Left ventricle myocardium inferior (tissue), 1 donor: Measurements from ENCODE around the gene SPATC1L. TPM values are rescaled to one million over a fixed set of nuclear protein-coding genes. Genes with fewer than 3 reads are reported as not detected.
"Not testable (repeated sequence)": the region's sequence is repeated elsewhere in the genome, so short reads cannot be mapped to it uniquely, and the experiment has no call there.

Experiments used
- DNase-seq: peaks from one replicate; pipeline ENCODE4 v3.0.0-alpha.2; 2020
- H3K27ac ChIP-seq: fragments of 200-600 bp; replicated peaks from 2 replicates; pipeline ENCODE4 v1.8.0; 2021
- H3K27me3 ChIP-seq: fragments of 200-600 bp; 2 replicates; pipeline ENCODE4 v1.8.0; 2021; ENCODE audit warnings: low read depth
- H3K36me3 ChIP-seq: fragments of 200-600 bp; 2 replicates; pipeline ENCODE4 v1.8.0; 2021
- H3K4me1 ChIP-seq: fragments of 200-600 bp; 2 replicates; pipeline ENCODE4 v1.8.0; 2021
- H3K4me3 ChIP-seq: fragments of 200-600 bp; 2 replicates; pipeline ENCODE4 v1.8.0; 2021; ENCODE audit warnings: mild to moderate bottlenecking, moderate library complexity
- H3K9me3 ChIP-seq: fragments of 200-600 bp; replicated peaks from 2 replicates; pipeline ENCODE4 v1.8.0; 2021
- CTCF ChIP-seq: fragments of 200-600 bp; IDR thresholded peaks from 2 replicates; pipeline ENCODE4 v1.8.0; 2021; ENCODE audit warnings: antibody characterized with exemption, mild to moderate bottlenecking, borderline replicate concordance
- intact Hi-C: fragments of 100-400 bp; cut with micrococcal nuclease; formaldehyde crosslinking; loops from one replicate; pipeline ENCODE4 v1.11.0; 2022
- total RNA-seq: library from RNA; stranded (reverse); fragmentation: NEBNext Ultra II Directional; extraction: Animal tissue kit (Norgen Biotek cat#: 25700); gene quantifications from one replicate; pipeline ENCODE4 v1.2.1, GENCODE V29; 2021
- donor health status: DM: no; HTN: yes; CAD: no; lungs with severe emphysema.

SPATC1L gene
- total RNA-seq, 1 donor from 2014 or later: 7.0 TPM

- Histone ChIP-seq H3K36me3 (no peaks in the 10 kb centered on the region), H3K27ac (no peak overlapping the region), H3K4me1 (peaks cover 10% of the 10 kb centered on the region), H3K27me3 (no peaks in the 10 kb centered on the region), H3K4me3 (no peak overlapping the region), H3K9me3 (no peaks in the 10 kb centered on the region)
- DNase-seq: peak; percentile 16
- intact Hi-C loops: no loop called here
- no peak for TF ChIP-seq CTCF
Observed at GRCh38 chr21:46141767-46142581, 42.3 kb downstream of the SPATC1L start.

- H3K27me3 ChIP-seq, DNase-seq, H3K4me3 ChIP-seq, H3K9me3 ChIP-seq, H3K36me3 ChIP-seq, intact Hi-C loops, H3K27ac ChIP-seq: not testable (repeated sequence)
- peaks cover 19% of the 10 kb centered on the region for H3K4me1 ChIP-seq
Observed at GRCh38 chr21:46140352-46141003, 43.8 kb downstream of the SPATC1L start.

GRCh38 chr21:46139686-46140085 lies 44.6 kb downstream of the SPATC1L start:
- intact Hi-C loops: no loop called here
- Histone ChIP-seq H3K27ac (no peak overlapping the region), H3K9me3 (no peaks in the 10 kb centered on the region), H3K36me3 (no peaks in the 10 kb centered on the region), H3K27me3 (no peaks in the 10 kb centered on the region), H3K4me1 (peaks cover 19% of the 10 kb centered on the region), H3K4me3 (no peak overlapping the region)
- no peak for DNase-seq
- no peak for TF ChIP-seq CTCF

DNA sequence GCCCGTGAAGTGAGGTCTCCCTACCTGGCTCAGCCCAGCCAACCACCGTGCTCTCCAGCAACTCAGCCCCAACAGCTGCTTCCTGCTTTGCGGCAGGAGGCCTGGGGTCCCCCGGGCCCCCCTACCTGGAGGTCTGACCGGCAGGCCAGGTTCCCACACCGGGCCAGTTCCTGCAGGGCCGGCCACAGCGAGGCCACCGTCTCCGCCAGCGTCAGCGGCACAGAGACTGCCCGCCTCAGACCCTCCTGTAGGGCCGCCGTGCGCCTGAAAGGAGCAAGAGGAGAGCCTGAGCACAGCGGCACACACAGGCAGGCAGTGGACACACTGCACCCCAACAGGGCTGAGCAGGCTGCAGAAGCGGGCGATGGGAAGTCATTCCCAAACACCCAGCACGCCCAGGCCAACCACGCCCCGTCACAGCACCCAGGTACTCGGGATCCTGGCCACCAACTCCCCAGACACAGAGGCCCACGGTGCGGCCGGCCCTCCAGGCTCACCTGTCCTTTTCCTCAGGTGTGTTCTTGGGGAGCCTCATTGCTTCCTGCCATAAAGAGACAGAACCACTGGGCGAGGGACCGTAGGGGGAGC lies 45.8 kb downstream of the SPATC1L start:
- no peaks in the 10 kb centered on the region for H3K9me3 ChIP-seq
- no peaks in the 10 kb centered on the region for H3K36me3 ChIP-seq
- H3K4me3 ChIP-seq: no peak overlapping the region
- intact Hi-C loops: no loop called here
- no peak for DNase-seq
- no peak for TF ChIP-seq CTCF
- H3K27ac ChIP-seq: no peak overlapping the region
- H3K27me3 ChIP-seq: no peaks in the 10 kb centered on the region
- H3K4me1 ChIP-seq: peaks cover 11% of the 10 kb centered on the region

DNA sequence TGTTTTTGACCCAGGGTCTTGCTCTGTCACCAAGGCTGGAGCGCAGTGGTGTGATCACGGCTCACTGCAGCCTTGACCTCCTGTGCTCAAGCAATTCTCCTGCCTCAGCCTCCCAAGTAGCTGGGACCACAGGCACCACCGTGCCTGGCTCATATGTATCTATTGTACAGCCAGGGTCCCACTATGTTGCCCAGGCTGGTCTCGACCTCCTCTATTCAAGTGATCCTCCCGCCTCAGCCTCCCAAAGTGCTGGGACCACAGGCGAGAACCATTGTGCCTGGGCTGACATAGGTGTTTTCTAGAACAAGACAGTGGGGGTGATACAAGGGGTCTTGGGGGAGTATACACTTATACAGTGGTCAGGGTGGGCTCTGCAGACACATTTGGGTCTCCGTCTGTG lies 46.4 kb downstream of the SPATC1L start:
- DNase-seq: no peak
- Histone ChIP-seq H3K27ac (no peak overlapping the region), H3K9me3 (no peaks in the 10 kb centered on the region), H3K36me3 (no peaks in the 10 kb centered on the region), H3K4me1 (peaks cover 9% of the 10 kb centered on the region), H3K4me3 (no peak overlapping the region), H3K27me3 (no peaks in the 10 kb centered on the region)
- intact Hi-C loops: no loop called here
- no peak for TF ChIP-seq CTCF
